ENCODE results near the gene ARX. TPM values are rescaled to one million over a fixed set of nuclear protein-coding genes. Genes with fewer than 3 reads are reported as not detected.

The ARX gene
- total and polyA plus RNA-seq, 2 donors (not counting 3 experiments of a cell fraction or from before 2014, with no cell fraction given), result not detected

- Histone ChIP-seq H3K4me2 (ENCODE audit: insufficient read depth, low read length) (no peak overlapping the region), H3K4me3 (replicated peaks in 1 of 3; ENCODE audit: insufficient read depth in 1 of 3, low read depth in 1 of 3, low read length in 3 of 3) (no peak overlapping the region), H3K27me3 (ENCODE audit: control insufficient read depth in 2 of 2, insufficient read depth in 2 of 2, low read length in 2 of 2) (peaks cover 66 to 93% of the 10 kb centered on the region in 2 experiments), H3K79me2 (ENCODE audit: control insufficient read depth, insufficient read depth, low read length) (no peaks in the 10 kb centered on the region), H3K9me1 (replicated peaks; ENCODE audit: control insufficient read depth, extremely low read depth, insufficient read depth, low read length) (no peaks in the 10 kb centered on the region), H3K9me3 (replicated peaks; ENCODE audit: control insufficient read depth, insufficient read depth, low read length) (no peaks in the 10 kb centered on the region), H3K36me3 (ENCODE audit: control insufficient read depth in 2 of 2, extremely low read depth in 1 of 2, insufficient read depth in 2 of 2, low read length in 2 of 2) (no peaks in the 10 kb centered on the region), H3K27ac (ENCODE audit: insufficient read depth, low read depth, low read length) (no peak overlapping the region), H4K20me1 (replicated peaks; ENCODE audit: control insufficient read depth, extremely low read depth, insufficient read depth, low read length) (no peaks in the 10 kb centered on the region), H3K9ac (replicated peaks; ENCODE audit: extremely low read depth, insufficient read depth, low read length) (no peak overlapping the region), H2AFZ (ENCODE audit: low read depth, low read length) (no peak overlapping the region), H3K4me1 (ENCODE audit: control insufficient read depth, extremely low read depth, insufficient read depth, low read length) (peaks cover 5% of the 10 kb centered on the region)
- CTCF ChIA-PET, result interaction anchor here (1.3 kb wide), 1 partner anchor 168 kb away, joined by 4 read pairs; no protein-coding TSS in a partner anchor
- no TSS peak for BruUV-seq (replicated peaks)
- POLR2A ChIA-PET, result no interaction called here
- intact Hi-C loops (cut with micrococcal nuclease), result no loop called here
- no peak for TF ChIP-seq CTCF (IDR thresholded peaks at IDR 0.05; ENCODE audit: extremely low read depth in 1 of 2, insufficient read depth in 1 of 2, low read depth in 1 of 2, low read length in 2 of 2)
- TF ChIP-seq MAX (IDR thresholded peaks at IDR 0.05; ENCODE audit: insufficient read depth, insufficient read length), result no peak
- TF ChIP-seq EZH2 (IDR thresholded peaks at IDR 0.05; ENCODE audit: borderline replicate concordance, low read depth, low read length, severe bottlenecking), result no peak
- no peak for TF ChIP-seq MYC (IDR thresholded peaks at IDR 0.05; ENCODE audit: low read depth, low read length)
- no peak for TF ChIP-seq GATA2 (IDR thresholded peaks at IDR 0.05; ENCODE audit: insufficient read depth, insufficient read length, low read depth, low read length)
- TF ChIP-seq FOS (IDR thresholded peaks at IDR 0.05; ENCODE audit: borderline replicate concordance, insufficient read depth, low read length), result no peak
- no peak for TF ChIP-seq JUN (IDR thresholded peaks at IDR 0.05; ENCODE audit: borderline replicate concordance, insufficient read depth, insufficient read length, low read depth)
- TF ChIP-seq POLR2AphosphoS5 (IDR thresholded peaks at IDR 0.05; ENCODE audit: insufficient read depth, low read depth, low read length), result no peak
- TF ChIP-seq POLR2A (IDR thresholded peaks at IDR 0.05; ENCODE audit: low read depth, low read length), result no peak
- FAIRE-seq (no peak), DNase-seq (ENCODE audit: low read depth, low spot score) (no peak)
- dilution Hi-C loops (cut with MboI; ENCODE audit: extremely low pct_ligation_motif_present, low sequenced_read_pairs), result no loop called here
These were observed 9.1 kb downstream of the ARX start for GRCh38 chrX:25006586-25007058.
